Smooth muscle cell (in vitro differentiated cells): ENCODE measurements around the gene ITGB6. TPM values are rescaled to one million over a fixed set of nuclear protein-coding genes. Genes with fewer than 3 reads are reported as not detected.

ENCODE experiments used
- DNase-seq: peaks from one replicate; lab custom pipeline; 2025; ENCODE audit not compliant: unreplicated experiment; lab: John Stamatoyannopoulos, UW
- H2AFZ ChIP-seq: fragments of 200-600 bp; sonication (generic); 2 replicates; pipeline ENCODE4 v1.6.0; 2016; ENCODE audit warnings: antibody characterized with exemption, low read depth, mild to moderate bottlenecking
- H3F3A ChIP-seq: fragments of 200-600 bp; sonication (generic); 2 replicates; pipeline ENCODE4 v1.6.0; 2017; ENCODE audit warnings: antibody characterized with exemption, low read depth
- H3K27ac ChIP-seq: fragments of 200-600 bp; sonication (generic); 2 replicates; pipeline ENCODE4 v1.5.1; 2016; ENCODE audit warnings: low read depth, mild to moderate bottlenecking
- H3K27me3 ChIP-seq: fragments of 200-600 bp; sonication (generic); 2 replicates; pipeline ENCODE4 v1.6.1; 2016; ENCODE audit warnings: low read depth, mild to moderate bottlenecking
- H3K36me3 ChIP-seq: fragments of 200-600 bp; sonication (generic); 2 replicates; pipeline ENCODE4 v1.5.1; 2016; ENCODE audit warnings: low read depth
- H3K4me1 ChIP-seq: fragments of 200-600 bp; sonication (generic); 2 replicates; pipeline ENCODE4 v1.5.1; 2016; ENCODE audit warnings: low read depth
- H3K4me2 ChIP-seq: fragments of 200-600 bp; sonication (generic); 2 replicates; pipeline ENCODE4 v1.6.0; 2016; ENCODE audit warnings: mild to moderate bottlenecking
- H3K4me3 ChIP-seq: fragments of 200-600 bp; sonication (generic); 2 replicates; pipeline ENCODE4 v1.5.1; 2016; ENCODE audit warnings: mild to moderate bottlenecking
- H3K79me2 ChIP-seq: fragments of 200-600 bp; sonication (generic); 2 replicates; pipeline ENCODE4 v1.6.0; 2016; ENCODE audit warnings: low read depth, mild to moderate bottlenecking
- H3K9ac ChIP-seq: fragments of 200-600 bp; sonication (generic); 2 replicates; pipeline ENCODE4 v1.6.0; 2016; ENCODE audit warnings: low read depth
- H3K9me3 ChIP-seq: fragments of 200-600 bp; sonication (generic); replicated peaks from 2 replicates; pipeline ENCODE4 v1.5.1; 2016; ENCODE audit warnings: low read depth
- H4K20me1 ChIP-seq: fragments of 200-600 bp; sonication (generic); 2 replicates; pipeline ENCODE4 v1.6.0; 2016; ENCODE audit warnings: low read depth
- WGBS: methylation state at CpG from one replicate; pipeline ENCODE4 v1.1.7; 2016; ENCODE audit warnings: low lambda C conversion rate; 5-methylcytosine and 5-hydroxymethylcytosine counted together
- polyA plus RNA-seq: library from polyadenylated mRNA; unstranded; fragments of >200 nt; fragmentation: Nextera tagmentation; extraction: Ambion mirVana; gene quantifications from 2 replicates; pipeline ENCODE4 v1.2.1, GENCODE V29; 2016
- total RNA-seq: library from RNA; depleted of rRNA; stranded (reverse); fragments of >200 nt; gene quantifications from 2 replicates; pipeline ENCODE4 v1.2.3, GENCODE V29; 2014
- TF ChIP-seq, protein P1 (sequence below): fragments of 200-600 bp; sonication (generic); IDR thresholded peaks from 2 replicates; pipeline ENCODE4 v1.5.1; 2017; ENCODE audit warnings: borderline replicate concordance, mild to moderate bottlenecking, antibody characterized with exemption; ENCODE audit not compliant: insufficient read depth, poor library complexity, severe bottlenecking

ITGB6 gene
- total and polyA plus RNA-seq, 2 experiments from 2014 or later: 15.2 to 181 TPM

DNA sequence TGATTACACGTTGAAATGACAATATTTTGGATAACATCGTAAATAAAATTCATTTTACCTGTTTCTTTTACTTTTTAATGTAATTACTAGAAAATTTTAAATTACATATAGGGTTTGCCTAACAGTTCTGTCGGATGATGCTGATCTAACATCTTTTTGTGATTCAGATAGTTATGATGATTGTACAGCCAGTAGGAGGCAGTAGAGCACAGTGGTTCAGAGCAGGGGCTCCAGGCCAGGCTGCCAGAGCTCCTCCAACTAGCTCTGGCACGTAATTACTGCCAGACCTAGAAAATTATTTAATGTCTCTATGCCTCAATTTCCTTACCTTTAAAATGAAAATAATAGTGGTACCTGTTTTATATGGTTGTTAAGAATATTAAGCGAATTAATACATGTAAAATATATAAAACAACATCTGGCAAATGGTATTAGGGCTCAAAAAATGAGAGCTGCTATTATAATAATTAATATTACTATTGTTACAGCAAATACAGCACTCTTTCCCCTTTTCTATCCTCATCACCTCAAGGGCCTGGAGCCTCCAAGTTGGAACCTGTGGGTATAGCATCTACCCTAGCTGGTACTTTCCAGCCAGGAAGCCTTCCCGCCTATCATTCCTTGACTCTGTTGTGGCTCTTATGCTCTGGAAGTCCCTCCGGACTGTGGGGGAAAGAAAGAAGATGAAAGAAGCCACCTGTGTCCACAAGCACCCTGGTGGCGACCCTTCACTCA, 90.0 kb downstream of the ITGB6 start:
- WGBS: 41% methylated on average over 8 of the region's 8 CpGs

DNA sequence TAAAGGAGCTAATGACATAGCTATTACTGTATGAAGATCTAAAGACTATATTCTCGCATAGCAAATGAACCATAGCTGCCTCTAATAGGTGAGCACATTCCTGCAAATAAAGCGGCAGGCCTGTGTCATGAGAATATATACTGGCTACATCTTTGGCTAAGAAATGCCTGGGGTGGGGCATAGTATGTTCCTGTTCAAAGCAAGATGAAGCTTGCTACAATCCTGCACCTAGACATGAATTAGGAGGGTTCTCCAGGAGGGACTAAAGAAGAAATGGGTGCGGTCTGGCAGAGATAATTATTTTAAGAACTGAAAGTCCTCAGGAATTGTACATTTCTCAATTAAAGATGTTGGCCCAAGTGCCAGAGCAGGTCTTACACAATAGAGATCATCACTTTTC, 90.8 kb downstream of the ITGB6 start:
- H3K4me3 ChIP-seq: no peak overlapping the region
- WGBS: 85% methylated on average over 3 of the region's 3 CpGs
- no peaks in the 10 kb centered on the region for H3K36me3 ChIP-seq
- no peaks in the 10 kb centered on the region for H3K9me3 ChIP-seq
- no peak for DNase-seq
- peaks cover 5% of the 10 kb centered on the region for H3K4me1 ChIP-seq
- H3K79me2 ChIP-seq: no peaks in the 10 kb centered on the region
- no peak overlapping the region for H2AFZ ChIP-seq
- no peaks in the 10 kb centered on the region for H3F3A ChIP-seq
- no peak overlapping the region for H3K4me2 ChIP-seq
- no peak overlapping the region for H3K9ac ChIP-seq
- TF ChIP-seq, protein P1, sequence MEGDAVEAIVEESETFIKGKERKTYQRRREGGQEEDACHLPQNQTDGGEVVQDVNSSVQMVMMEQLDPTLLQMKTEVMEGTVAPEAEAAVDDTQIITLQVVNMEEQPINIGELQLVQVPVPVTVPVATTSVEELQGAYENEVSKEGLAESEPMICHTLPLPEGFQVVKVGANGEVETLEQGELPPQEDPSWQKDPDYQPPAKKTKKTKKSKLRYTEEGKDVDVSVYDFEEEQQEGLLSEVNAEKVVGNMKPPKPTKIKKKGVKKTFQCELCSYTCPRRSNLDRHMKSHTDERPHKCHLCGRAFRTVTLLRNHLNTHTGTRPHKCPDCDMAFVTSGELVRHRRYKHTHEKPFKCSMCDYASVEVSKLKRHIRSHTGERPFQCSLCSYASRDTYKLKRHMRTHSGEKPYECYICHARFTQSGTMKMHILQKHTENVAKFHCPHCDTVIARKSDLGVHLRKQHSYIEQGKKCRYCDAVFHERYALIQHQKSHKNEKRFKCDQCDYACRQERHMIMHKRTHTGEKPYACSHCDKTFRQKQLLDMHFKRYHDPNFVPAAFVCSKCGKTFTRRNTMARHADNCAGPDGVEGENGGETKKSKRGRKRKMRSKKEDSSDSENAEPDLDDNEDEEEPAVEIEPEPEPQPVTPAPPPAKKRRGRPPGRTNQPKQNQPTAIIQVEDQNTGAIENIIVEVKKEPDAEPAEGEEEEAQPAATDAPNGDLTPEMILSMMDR: no peak
- H3K27me3 ChIP-seq: no peaks in the 10 kb centered on the region
- H4K20me1 ChIP-seq: no peaks in the 10 kb centered on the region
- H3K27ac ChIP-seq: no peak overlapping the region

More for the DNA sequence above, 90.0 kb downstream of the ITGB6 start:
- TF ChIP-seq, protein P1: peak; percentile 87
- no peak overlapping the region for H3K4me3 ChIP-seq
- no peak overlapping the region for H3K27ac ChIP-seq
- H3K79me2 ChIP-seq: no peaks in the 10 kb centered on the region
- H3K9me3 ChIP-seq: no peaks in the 10 kb centered on the region
- no peak overlapping the region for H3K9ac ChIP-seq
- H2AFZ ChIP-seq: peak overlapping the region; percentile 53
- H3K4me2 ChIP-seq: no peak overlapping the region
- H4K20me1 ChIP-seq: no peaks in the 10 kb centered on the region
- H3K36me3 ChIP-seq: no peaks in the 10 kb centered on the region
- H3K27me3 ChIP-seq: no peaks in the 10 kb centered on the region
- DNase-seq: no peak
- H3K4me1 ChIP-seq: peaks cover 5% of the 10 kb centered on the region
- H3F3A ChIP-seq: no peaks in the 10 kb centered on the region

DNA sequence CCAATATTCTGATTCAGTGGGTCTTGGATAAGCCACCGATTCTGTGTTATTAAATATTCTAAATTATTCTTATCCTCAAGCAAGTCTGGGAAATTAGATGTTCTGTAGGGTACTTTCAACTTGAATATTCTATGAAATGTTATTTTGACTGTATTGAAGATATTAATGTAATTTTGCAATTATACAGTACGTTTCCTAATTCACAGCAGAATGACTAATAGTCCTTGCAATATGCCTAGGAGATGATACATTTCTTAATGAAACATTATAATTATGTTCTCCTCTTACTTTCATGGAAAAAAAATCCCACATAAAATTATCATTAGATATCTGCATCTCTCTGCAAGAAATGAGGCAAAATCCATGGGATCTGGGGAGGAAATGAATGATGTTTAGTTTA, 91.4 kb downstream of the ITGB6 start:
- Histone ChIP-seq H3K9ac (no peak overlapping the region), H3K4me3 (no peak overlapping the region), H3K36me3 (no peaks in the 10 kb centered on the region), H3K79me2 (no peaks in the 10 kb centered on the region), H3K27ac (no peak overlapping the region), H2AFZ (no peak overlapping the region), H4K20me1 (no peaks in the 10 kb centered on the region), H3F3A (no peaks in the 10 kb centered on the region), H3K4me1 (peaks cover 5% of the 10 kb centered on the region), H3K27me3 (no peaks in the 10 kb centered on the region), H3K9me3 (no peaks in the 10 kb centered on the region), H3K4me2 (no peak overlapping the region)
- no peak for DNase-seq
- WGBS: 45% methylated on average over 2 of the region's 2 CpGs
- TF ChIP-seq, protein P1: no peak

DNA sequence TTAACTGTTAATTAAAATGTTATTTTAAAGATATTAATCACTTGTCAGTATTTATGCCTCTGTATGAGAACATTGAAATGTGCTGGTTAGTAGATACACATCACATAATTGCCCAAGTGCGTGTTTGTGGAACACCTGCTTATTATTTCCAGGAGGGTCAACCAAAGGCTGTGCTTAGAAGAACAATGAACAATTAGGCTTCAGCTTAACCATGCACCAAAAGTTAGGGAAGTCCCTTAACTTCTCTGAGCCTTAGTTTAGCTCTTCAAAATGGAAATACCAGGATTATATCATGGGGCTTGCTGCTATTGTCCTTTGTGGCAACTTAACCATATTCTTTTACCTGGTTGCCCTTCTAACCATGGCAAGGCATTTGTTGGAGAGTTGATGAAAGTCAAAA, 94.7 kb downstream of the ITGB6 start:
- Histone ChIP-seq H3K4me2 (no peak overlapping the region), H3K4me3 (no peak overlapping the region), H3K4me1 (peaks cover 3% of the 10 kb centered on the region), H3K9me3 (no peaks in the 10 kb centered on the region), H3K27me3 (no peaks in the 10 kb centered on the region), H4K20me1 (no peaks in the 10 kb centered on the region), H3K36me3 (no peaks in the 10 kb centered on the region), H3K9ac (no peak overlapping the region), H2AFZ (no peak overlapping the region), H3F3A (no peaks in the 10 kb centered on the region), H3K79me2 (no peaks in the 10 kb centered on the region), H3K27ac (no peak overlapping the region)
- DNase-seq: no peak
- TF ChIP-seq, protein P1: no peak
- 79% methylated on average over 1 of the region's 1 CpG for WGBS
